Measurements from ENCODE around the gene RIMBP2. TPM values are rescaled to one million over a fixed set of nuclear protein-coding genes. Genes with fewer than 3 reads are reported as not detected.

Gene RIMBP2
- total RNA-seq, 2 experiments from 2014 or later: not detected

GRCh38 chr12:130501821-130502220 is 214.3 kb downstream of the RIMBP2 start:
- Histone ChIP-seq H3K4me1 (ENCODE audit: insufficient read depth, low read length) (no peaks in the 10 kb centered on the region), H3K27me3 (ENCODE audit: control insufficient read depth in 1 of 2, insufficient read depth in 2 of 2, low read length in 2 of 2) (no peaks in the 10 kb centered on the region), H3K9me3 (ENCODE audit: control insufficient read depth in 1 of 2, insufficient read depth in 1 of 2, low read length in 2 of 2) (peaks cover 0 to 15% of the 10 kb centered on the region in 2 experiments), H3K36me3 (ENCODE audit: insufficient read depth, low read length) (no peaks in the 10 kb centered on the region), H3K4me3 (ENCODE audit: low read length) (no peak overlapping the region), H3K27ac (ENCODE audit: low read depth in 1 of 2, low read length in 2 of 2) (no peak overlapping the region)
- H3K9me3 Mint-ChIP-seq: no peaks in the 10 kb centered on the region
- no peak overlapping the region for H3K4me3 Mint-ChIP-seq
- ATAC-seq (ENCODE audit: poor library complexity): no peak
- no peaks in the 10 kb centered on the region for H3K27me3 Mint-ChIP-seq
- ChIA-PET POLR2A (no interaction called here), CTCF (no interaction called here)
- DNase-seq: no peak
- no peak overlapping the region for H3K27ac Mint-ChIP-seq
- no peak for TF ChIP-seq CTCF (IDR thresholded peaks at IDR 0.05)
- no peaks in the 10 kb centered on the region for H3K36me3 Mint-ChIP-seq (ENCODE audit: low read depth)
- intact Hi-C loops (cut with DNase I, micrococcal nuclease): no loop called here
- no peaks in the 10 kb centered on the region for H3K4me1 Mint-ChIP-seq (ENCODE audit: low read depth)

GRCh38 chr12:130500835-130501330 is 215.2 kb downstream of the RIMBP2 start:
- Mint-ChIP-seq H3K4me3 (no peak overlapping the region), H3K4me1 (ENCODE audit: low read depth) (no peaks in the 10 kb centered on the region), H3K27ac (no peak overlapping the region), H3K9me3 (no peaks in the 10 kb centered on the region), H3K36me3 (ENCODE audit: low read depth) (no peaks in the 10 kb centered on the region), H3K27me3 (no peaks in the 10 kb centered on the region)
- H3K4me1 ChIP-seq (ENCODE audit: insufficient read depth, low read length): no peaks in the 10 kb centered on the region
- DNase-seq: no peak
- no peaks in the 10 kb centered on the region for H3K27me3 ChIP-seq (ENCODE audit: control insufficient read depth in 1 of 2, insufficient read depth in 2 of 2, low read length in 2 of 2)
- no peak overlapping the region for H3K27ac ChIP-seq (ENCODE audit: low read depth in 1 of 2, low read length in 2 of 2)
- CTCF ChIA-PET: no interaction called here
- no peak overlapping the region for H3K4me3 ChIP-seq (ENCODE audit: low read length)
- H3K9me3 ChIP-seq (ENCODE audit: control insufficient read depth in 1 of 2, insufficient read depth in 1 of 2, low read length in 2 of 2): peaks cover 0 to 17% of the 10 kb centered on the region in 2 experiments
- H3K36me3 ChIP-seq (ENCODE audit: insufficient read depth, low read length): no peaks in the 10 kb centered on the region
- no peak for ATAC-seq (ENCODE audit: poor library complexity)
- POLR2A ChIA-PET: no interaction called here
- intact Hi-C loops (cut with DNase I, micrococcal nuclease): no loop called here
- no peak for TF ChIP-seq CTCF (IDR thresholded peaks at IDR 0.05)

- Mint-ChIP-seq H3K27ac (no peak overlapping the region), H3K4me1 (ENCODE audit: low read depth) (no peaks in the 10 kb centered on the region), H3K27me3 (no peaks in the 10 kb centered on the region), H3K9me3 (no peaks in the 10 kb centered on the region), H3K4me3 (no peak overlapping the region), H3K36me3 (ENCODE audit: low read depth) (no peaks in the 10 kb centered on the region)
- Histone ChIP-seq H3K27ac (ENCODE audit: low read depth in 1 of 2, low read length in 2 of 2) (no peak overlapping the region), H3K4me1 (ENCODE audit: insufficient read depth, low read length) (no peaks in the 10 kb centered on the region), H3K36me3 (ENCODE audit: insufficient read depth, low read length) (no peaks in the 10 kb centered on the region), H3K27me3 (ENCODE audit: control insufficient read depth in 1 of 2, insufficient read depth in 2 of 2, low read length in 2 of 2) (no peaks in the 10 kb centered on the region), H3K9me3 (ENCODE audit: control insufficient read depth in 1 of 2, insufficient read depth in 1 of 2, low read length in 2 of 2) (peaks cover 0 to 17% of the 10 kb centered on the region in 2 experiments), H3K4me3 (ENCODE audit: low read length) (no peak overlapping the region)
- intact Hi-C loops (cut with DNase I, micrococcal nuclease): no loop called here
- no peak for TF ChIP-seq CTCF (IDR thresholded peaks at IDR 0.05)
- DNase-seq (no peak), ATAC-seq (ENCODE audit: poor library complexity) (no peak)
- ChIA-PET POLR2A (no interaction called here), CTCF (no interaction called here)
These were observed 216.6 kb downstream of the RIMBP2 start for GRCh38 chr12:130499474-130499873.
